Astrocyte (in vitro differentiated cells and primary cell): Measurements from ENCODE around the gene SHCBP1L.

Source experiments
- EZH2 ChIP-seq: IDR thresholded peaks from 2 replicates; pipeline ENCODE4 v1.6.1; 2012; ENCODE audit warnings: mild to moderate bottlenecking, low read length, inconsistent platforms; ENCODE audit not compliant: insufficient read depth
- TF ChIP-seq, protein P1 (sequence below): IDR thresholded peaks from 2 replicates; pipeline ENCODE4 v1.5.1; 2011; ENCODE audit warnings: low read depth, mild to moderate bottlenecking, inconsistent platforms, low read length, moderate library complexity; ENCODE audit not compliant: insufficient read depth

DNA sequence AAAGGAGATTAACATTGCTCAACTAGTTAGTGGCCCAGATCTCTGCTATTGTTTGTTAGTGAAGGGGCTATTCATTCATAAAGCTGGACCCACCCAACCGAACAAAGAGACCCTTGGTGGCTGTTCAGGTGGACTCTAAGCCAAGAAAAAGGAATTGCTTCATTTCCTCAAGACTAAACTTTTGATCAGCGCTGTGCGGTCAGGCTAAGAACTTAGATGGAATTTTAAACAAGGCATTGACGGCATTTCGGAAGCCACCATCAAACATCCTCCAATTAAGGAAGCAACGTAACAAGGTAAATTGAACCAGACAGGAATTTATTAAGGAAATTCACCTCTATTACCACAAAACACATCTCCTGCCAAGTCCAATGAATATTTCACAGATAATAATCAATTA is 19.9 kb upstream of the SHCBP1L start:
- TF ChIP-seq, protein P1, sequence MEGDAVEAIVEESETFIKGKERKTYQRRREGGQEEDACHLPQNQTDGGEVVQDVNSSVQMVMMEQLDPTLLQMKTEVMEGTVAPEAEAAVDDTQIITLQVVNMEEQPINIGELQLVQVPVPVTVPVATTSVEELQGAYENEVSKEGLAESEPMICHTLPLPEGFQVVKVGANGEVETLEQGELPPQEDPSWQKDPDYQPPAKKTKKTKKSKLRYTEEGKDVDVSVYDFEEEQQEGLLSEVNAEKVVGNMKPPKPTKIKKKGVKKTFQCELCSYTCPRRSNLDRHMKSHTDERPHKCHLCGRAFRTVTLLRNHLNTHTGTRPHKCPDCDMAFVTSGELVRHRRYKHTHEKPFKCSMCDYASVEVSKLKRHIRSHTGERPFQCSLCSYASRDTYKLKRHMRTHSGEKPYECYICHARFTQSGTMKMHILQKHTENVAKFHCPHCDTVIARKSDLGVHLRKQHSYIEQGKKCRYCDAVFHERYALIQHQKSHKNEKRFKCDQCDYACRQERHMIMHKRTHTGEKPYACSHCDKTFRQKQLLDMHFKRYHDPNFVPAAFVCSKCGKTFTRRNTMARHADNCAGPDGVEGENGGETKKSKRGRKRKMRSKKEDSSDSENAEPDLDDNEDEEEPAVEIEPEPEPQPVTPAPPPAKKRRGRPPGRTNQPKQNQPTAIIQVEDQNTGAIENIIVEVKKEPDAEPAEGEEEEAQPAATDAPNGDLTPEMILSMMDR, result no peak
- TF ChIP-seq EZH2, result no peak
